Stimulated activated memory B cell treated with anti-CD40 and anti-IgM and Interleukin-4, amounts not matched to agents 10 μg/mL and 1 μg/mL and 100 μg/mL, for 72 hours (primary cell): ENCODE measurements around the gene ADGRB3.
"Not testable (repeated sequence)": the region's sequence is repeated elsewhere in the genome, so short reads cannot be mapped to it uniquely, and the experiment has no call there.

ENCODE experiments used
- ATAC-seq: fragments of 150-1000 bp; cut with Tn5 transposase; 2 replicates; pipeline ENCODE4 v1.10.0; 2021
- H3K27ac Mint-ChIP-seq: one replicate; pipeline ENCODE4 v1.8.0; 2022; ENCODE audit warnings: mild to moderate bottlenecking, mixed read lengths
- H3K27me3 Mint-ChIP-seq: one replicate; pipeline ENCODE4 v1.8.0; 2022; ENCODE audit warnings: mixed read lengths
- H3K36me3 Mint-ChIP-seq: one replicate; pipeline ENCODE4 v1.8.0; 2022; ENCODE audit warnings: mixed read lengths
- H3K4me1 Mint-ChIP-seq: one replicate; pipeline ENCODE4 v1.8.0; 2022; ENCODE audit warnings: mixed read lengths
- H3K4me3 Mint-ChIP-seq: one replicate; pipeline ENCODE4 v1.8.0; 2022; ENCODE audit warnings: mild to moderate bottlenecking, moderate library complexity, mixed read lengths
- H3K9me3 Mint-ChIP-seq: one replicate; pipeline ENCODE4 v1.8.0; 2022; ENCODE audit warnings: mixed read lengths

The ADGRB3 gene

GRCh38 chr6:69288198-69288597 lies 653.1 kb downstream of the ADGRB3 start:
- H3K4me1 Mint-ChIP-seq, H3K36me3 Mint-ChIP-seq, H3K4me3 Mint-ChIP-seq, H3K9me3 Mint-ChIP-seq, H3K27me3 Mint-ChIP-seq, H3K27ac Mint-ChIP-seq, ATAC-seq: not testable (repeated sequence)

GRCh38 chr6:69289689-69290495 lies 654.8 kb downstream of the ADGRB3 start:
- no peak overlapping the region for H3K27ac Mint-ChIP-seq
- no peaks in the 10 kb centered on the region for H3K36me3 Mint-ChIP-seq
- no peaks in the 10 kb centered on the region for H3K9me3 Mint-ChIP-seq
- no peak overlapping the region for H3K4me3 Mint-ChIP-seq
- no peaks in the 10 kb centered on the region for H3K4me1 Mint-ChIP-seq
- H3K27me3 Mint-ChIP-seq: no peaks in the 10 kb centered on the region
- no peak for ATAC-seq

- H3K27ac Mint-ChIP-seq: no peak overlapping the region
- no peaks in the 10 kb centered on the region for H3K36me3 Mint-ChIP-seq
- H3K27me3 Mint-ChIP-seq: no peaks in the 10 kb centered on the region
- ATAC-seq: no peak
- no peak overlapping the region for H3K4me3 Mint-ChIP-seq
- H3K9me3 Mint-ChIP-seq: no peaks in the 10 kb centered on the region
- no peaks in the 10 kb centered on the region for H3K4me1 Mint-ChIP-seq
These were observed 658.4 kb downstream of the ADGRB3 start for GRCh38 chr6:69293471-69293870.

- Mint-ChIP-seq H3K4me1 (no peaks in the 10 kb centered on the region), H3K36me3 (no peaks in the 10 kb centered on the region), H3K4me3 (no peak overlapping the region), H3K27me3 (no peaks in the 10 kb centered on the region), H3K27ac (no peak overlapping the region), H3K9me3 (no peaks in the 10 kb centered on the region)
- no peak for ATAC-seq
These were observed 659.3 kb downstream of the ADGRB3 start for GRCh38 chr6:69294407-69294806.

GRCh38 chr6:69294862-69295261 lies 659.8 kb downstream of the ADGRB3 start:
- Mint-ChIP-seq H3K36me3 (no peaks in the 10 kb centered on the region), H3K27me3 (no peaks in the 10 kb centered on the region), H3K9me3 (no peaks in the 10 kb centered on the region), H3K27ac (no peak overlapping the region), H3K4me1 (no peaks in the 10 kb centered on the region), H3K4me3 (no peak overlapping the region)
- no peak for ATAC-seq

- Mint-ChIP-seq H3K4me1 (no peaks in the 10 kb centered on the region), H3K27ac (no peak overlapping the region), H3K4me3 (no peak overlapping the region), H3K27me3 (no peaks in the 10 kb centered on the region), H3K36me3 (no peaks in the 10 kb centered on the region), H3K9me3 (peaks cover 3% of the 10 kb centered on the region)
- ATAC-seq: no peak
These were observed 668.3 kb downstream of the ADGRB3 start for GRCh38 chr6:69303382-69303781.

- no peaks in the 10 kb centered on the region for H3K36me3 Mint-ChIP-seq
- no peak for ATAC-seq
- no peaks in the 10 kb centered on the region for H3K4me1 Mint-ChIP-seq
- no peak overlapping the region for H3K27ac Mint-ChIP-seq
- H3K9me3 Mint-ChIP-seq: peaks cover 3% of the 10 kb centered on the region
- no peaks in the 10 kb centered on the region for H3K27me3 Mint-ChIP-seq
- no peak overlapping the region for H3K4me3 Mint-ChIP-seq
These were observed 670.4 kb downstream of the ADGRB3 start for GRCh38 chr6:69305456-69305855.

- H3K36me3 Mint-ChIP-seq: no peaks in the 10 kb centered on the region
- H3K4me3 Mint-ChIP-seq: no peak overlapping the region
- no peaks in the 10 kb centered on the region for H3K4me1 Mint-ChIP-seq
- no peaks in the 10 kb centered on the region for H3K27me3 Mint-ChIP-seq
- ATAC-seq: no peak
- H3K27ac Mint-ChIP-seq: no peak overlapping the region
- peaks cover 3% of the 10 kb centered on the region for H3K9me3 Mint-ChIP-seq
These were observed 673.5 kb downstream of the ADGRB3 start for GRCh38 chr6:69308584-69308983.

- Mint-ChIP-seq H3K4me1 (no peaks in the 10 kb centered on the region), H3K36me3 (no peaks in the 10 kb centered on the region), H3K27me3 (no peaks in the 10 kb centered on the region), H3K27ac (no peak overlapping the region), H3K9me3 (peaks cover 3% of the 10 kb centered on the region), H3K4me3 (no peak overlapping the region)
- ATAC-seq: no peak
These were observed 676.8 kb downstream of the ADGRB3 start for GRCh38 chr6:69311888-69312287.

GRCh38 chr6:69314001-69314400 lies 678.9 kb downstream of the ADGRB3 start:
- ATAC-seq: no peak
- Mint-ChIP-seq H3K27me3 (no peaks in the 10 kb centered on the region), H3K4me3 (no peak overlapping the region), H3K27ac (no peak overlapping the region), H3K36me3 (no peaks in the 10 kb centered on the region), H3K4me1 (no peaks in the 10 kb centered on the region), H3K9me3 (no peaks in the 10 kb centered on the region)

- Mint-ChIP-seq H3K36me3 (no peaks in the 10 kb centered on the region), H3K4me3 (no peak overlapping the region), H3K27ac (no peak overlapping the region), H3K9me3 (no peaks in the 10 kb centered on the region), H3K4me1 (no peaks in the 10 kb centered on the region), H3K27me3 (no peaks in the 10 kb centered on the region)
- ATAC-seq: no peak
These were observed 679.4 kb downstream of the ADGRB3 start for GRCh38 chr6:69314531-69314930.

- Mint-ChIP-seq H3K9me3 (peaks cover 2% of the 10 kb centered on the region), H3K27ac (no peak overlapping the region), H3K36me3 (no peaks in the 10 kb centered on the region), H3K4me3 (no peak overlapping the region), H3K4me1 (no peaks in the 10 kb centered on the region), H3K27me3 (no peaks in the 10 kb centered on the region)
- ATAC-seq: no peak
These were observed 696.8 kb downstream of the ADGRB3 start for GRCh38 chr6:69331886-69332285.

- ATAC-seq: no peak
- no peaks in the 10 kb centered on the region for H3K4me1 Mint-ChIP-seq
- H3K9me3 Mint-ChIP-seq: no peaks in the 10 kb centered on the region
- no peaks in the 10 kb centered on the region for H3K36me3 Mint-ChIP-seq
- H3K27me3 Mint-ChIP-seq: no peaks in the 10 kb centered on the region
- H3K4me3 Mint-ChIP-seq: no peak overlapping the region
- H3K27ac Mint-ChIP-seq: no peak overlapping the region
These were observed 702.2 kb downstream of the ADGRB3 start for GRCh38 chr6:69337311-69337710.

GRCh38 chr6:69338431-69339162 lies 703.5 kb downstream of the ADGRB3 start:
- ATAC-seq: no peak
- Mint-ChIP-seq H3K9me3 (no peaks in the 10 kb centered on the region), H3K36me3 (no peaks in the 10 kb centered on the region)

GRCh38 chr6:69339163-69339550 lies 704.1 kb downstream of the ADGRB3 start:
- Mint-ChIP-seq H3K9me3 (no peaks in the 10 kb centered on the region), H3K4me3 (no peak overlapping the region), H3K36me3 (no peaks in the 10 kb centered on the region), H3K4me1 (no peaks in the 10 kb centered on the region), H3K27me3 (no peaks in the 10 kb centered on the region), H3K27ac (no peak overlapping the region)
- ATAC-seq: no peak

More at GRCh38 chr6:69338431-69339162, 703.5 kb downstream of the ADGRB3 start:
- Mint-ChIP-seq H3K4me1 (no peaks in the 10 kb centered on the region), H3K27me3 (no peaks in the 10 kb centered on the region), H3K27ac (no peak overlapping the region), H3K4me3 (no peak overlapping the region)

- Mint-ChIP-seq H3K27me3 (no peaks in the 10 kb centered on the region), H3K4me1 (no peaks in the 10 kb centered on the region), H3K9me3 (no peaks in the 10 kb centered on the region), H3K36me3 (no peaks in the 10 kb centered on the region), H3K27ac (no peak overlapping the region), H3K4me3 (no peak overlapping the region)
- no peak for ATAC-seq
These were observed 705.1 kb downstream of the ADGRB3 start for GRCh38 chr6:69340196-69340595.
